Heart left ventricle (tissue), 13 donors: ENCODE data around the gene PTH2R.

Experiments used
- CTCF ChIP-seq, 12 donors: fragments of 200-600 bp; sonication (generic) in 4 of 12; IDR thresholded peaks; one replicate each; pipeline versions ENCODE4 v1.5.0 to v1.8.0; 2018 to 2022; ENCODE audit warnings: antibody characterized with exemption in 12 of 12, mild to moderate bottlenecking in 5 of 12
- POLR2A ChIP-seq, 2 donors: fragments of 450-650 bp; IDR thresholded peaks; one replicate each; pipeline ENCODE4 v1.6.1; 2017; ENCODE audit warnings: antibody characterized with exemption in 2 of 2, mild to moderate bottlenecking in 2 of 2, moderate library complexity in 2 of 2
- donor health status: ischemic (EF 13 %, LVEDD 7.1; RV severe dilation, severe dysfunction).
- donor health status: DM: no; HTN: yes; CAD: no.
- donor health status: DM: no; HTN: no; CAD: no.
- donor health status: ischemic (EF 25% LVEDD 6.9; RV normal size, moderate dysfunction).
- donor health status: ischemic (EF 25% LVEDD 5.7; RV mildly dilated, moderate dysfunction).
- donor health status: ischemic (EF 35%, LVEDD 5.7; RV mildly dilated, moderate dysfunction).
- donor health status: nonischemic (EF 11% LVEDD 7.7; RV severe dilation, severe dysfunction).
- donor health status: DM: yes; HTN: yes; CAD: no.
- donor health status: PGD.
- donor health status: ischemic (EF 29% LVEDD 5.4; RV normal size, mild dysfunction).
- donor health status: nonischemic (EF 23%, LVEDD 6.1; RV moderate dilation, normal function).

- TF ChIP-seq CTCF (IDR thresholded peaks at IDR 0.05) (no peak), POLR2A (IDR thresholded peaks at IDR 0.05) (no peak)
Observed at GRCh38 chr2:208464205-208464604, 57.6 kb downstream of the PTH2R start.
